IMR-90 (cell line): ENCODE data around the gene CDCP2. TPM values are rescaled to one million over a fixed set of nuclear protein-coding genes. Genes with fewer than 3 reads are reported as not detected.

Experiments used
- ATAC-seq: fragments of 200-7000 bp; cut with Tn5 transposase; 2 replicates; pipeline ENCODE4 v1.9.1; 2020; ENCODE audit warnings: low read depth, mild to moderate bottlenecking, moderate library complexity
- BruUV-seq: library from RNA; stranded (reverse); fragments of 400-500 nt; replicated peaks from 2 replicates; lab custom pipeline; 2021; lab: Mats Ljungman, UMichigan
- CTCF ChIA-PET: fragments of 300-600 bp; formaldehyde crosslinking; extraction: SDS; loops from one replicate; lab custom pipeline; 2021; ENCODE audit warnings: antibody characterized with exemption; lab: Yijun Ruan, JAX
- POLR2A ChIA-PET: fragments of 300-600 bp; sonication (Branson Sonifier 250); formaldehyde crosslinking; loops from one replicate; lab custom pipeline; 2022; ENCODE audit warnings: antibody characterized with exemption; ENCODE audit not compliant: unreplicated experiment; lab: Charles Lee
- DNase-seq: peaks from one replicate; pipeline ENCODE4 v3.0.0; 2013
- H2AFZ ChIP-seq: replicated peaks from 2 replicates; pipeline ENCODE3; 2013; ENCODE audit warnings: low read length, mild to moderate bottlenecking; ENCODE audit not compliant: poor library complexity
- H2AK5ac ChIP-seq: 2 replicates; pipeline ENCODE4 v1.6.1; 2013; ENCODE audit warnings: low read depth, low read length, inconsistent platforms
- H2AK9ac ChIP-seq: replicated peaks from 2 replicates; pipeline ENCODE3; 2013; ENCODE audit warnings: mild to moderate bottlenecking, low read depth, low read length, moderate library complexity; ENCODE audit not compliant: poor library complexity
- H2BK120ac ChIP-seq: 2 replicates; pipeline ENCODE4 v1.6.1; 2013; ENCODE audit warnings: low read depth, low read length, inconsistent platforms
- H2BK15ac ChIP-seq: 3 replicates; pipeline ENCODE4 v1.6.1; 2013; ENCODE audit warnings: low read depth, low read length, inconsistent platforms
- H2BK20ac ChIP-seq: 2 replicates; pipeline ENCODE4 v1.6.1; 2013; ENCODE audit warnings: low read depth, mild to moderate bottlenecking, inconsistent platforms, low read length, moderate library complexity
- H2BK5ac ChIP-seq: 2 replicates; pipeline ENCODE4 v1.6.1; 2013; ENCODE audit warnings: mild to moderate bottlenecking, low read depth, low read length, inconsistent platforms; ENCODE audit not compliant: poor library complexity, severe bottlenecking
- H3K14ac ChIP-seq: replicated peaks from 2 replicates; pipeline ENCODE4 v1.6.1; 2013; ENCODE audit warnings: low read depth, low read length, inconsistent platforms
- H3K18ac ChIP-seq: 2 replicates; pipeline ENCODE4 v1.6.1; 2013; ENCODE audit warnings: low read depth, low read length, control low read depth
- H3K23ac ChIP-seq: 2 replicates; pipeline ENCODE4 v1.6.1; 2013; ENCODE audit warnings: low read depth, low read length, inconsistent platforms
- H3K27ac ChIP-seq: 2 replicates; pipeline ENCODE4 v1.5.1; 2013; ENCODE audit warnings: mild to moderate bottlenecking, control low read depth, low read length; ENCODE audit not compliant: insufficient read depth
- H3K27me3 ChIP-seq: 2 replicates; pipeline ENCODE4 v1.6.1; 2013; ENCODE audit warnings: low read length; ENCODE audit not compliant: control insufficient read depth, insufficient read depth
- H3K36me3 ChIP-seq: 2 replicates; pipeline ENCODE4 v1.6.1; 2013; ENCODE audit warnings: low read length, mixed read lengths; ENCODE audit not compliant: control insufficient read depth, insufficient read depth
- H3K4ac ChIP-seq: 2 replicates; pipeline ENCODE4 v1.6.1; 2013; ENCODE audit warnings: low read depth, low read length, inconsistent platforms
- H3K4me1 ChIP-seq: 2 replicates; pipeline ENCODE4 v1.6.1; 2013; ENCODE audit warnings: low read length, mixed read lengths; ENCODE audit not compliant: control insufficient read depth, insufficient read depth
- H3K4me2 ChIP-seq: 2 replicates; pipeline ENCODE4 v1.6.1; 2013; ENCODE audit warnings: low read depth, mild to moderate bottlenecking, control low read depth, low read length, moderate library complexity
- H3K4me3 ChIP-seq: 2 replicates; pipeline ENCODE4 v1.5.1; 2013; ENCODE audit warnings: low read depth, mild to moderate bottlenecking, control low read depth, low read length, moderate library complexity; ENCODE audit not compliant: insufficient read depth
- H3K56ac ChIP-seq: 2 replicates; pipeline ENCODE4 v1.6.1; 2013; ENCODE audit warnings: low read length, inconsistent platforms; ENCODE audit not compliant: insufficient read depth; ENCODE audit errors: extremely low read depth
- H3K79me1 ChIP-seq, 2 experiments: 2 replicates each; pipeline ENCODE4 v1.6.1; 2013; ENCODE audit warnings: low read length in 2 of 2, inconsistent platforms in 1 of 2, low read depth in 1 of 2
- H3K9ac ChIP-seq: 2 replicates; pipeline ENCODE4 v1.6.1; 2013; ENCODE audit warnings: low read depth, low read length, control low read depth
- H3K9me1 ChIP-seq: 2 replicates; pipeline ENCODE4 v1.6.1; 2013; ENCODE audit warnings: low read length, inconsistent platforms; ENCODE audit not compliant: insufficient read depth
- H3K9me3 ChIP-seq: 2 replicates; pipeline ENCODE4 v1.6.1; 2013; ENCODE audit warnings: low read length; ENCODE audit not compliant: control insufficient read depth, insufficient read depth
- H4K20me1 ChIP-seq: 2 replicates; pipeline ENCODE4 v1.6.1; 2013; ENCODE audit warnings: low read length, inconsistent platforms; ENCODE audit not compliant: insufficient read depth
- H4K5ac ChIP-seq: 2 replicates; pipeline ENCODE4 v1.6.1; 2013; ENCODE audit warnings: mild to moderate bottlenecking, low read depth, low read length, control low read depth
- H4K8ac ChIP-seq, 2 experiments: 2 replicates each; pipeline ENCODE4 v1.6.1; 2013; ENCODE audit warnings: low read depth in 2 of 2, low read length in 2 of 2, control low read depth in 1 of 2, inconsistent platforms in 1 of 2
- H4K91ac ChIP-seq: 2 replicates; pipeline ENCODE4 v1.6.1; 2013; ENCODE audit warnings: low read depth, low read length, inconsistent platforms; ENCODE audit not compliant: insufficient read depth
- BHLHE40 ChIP-seq: fragments of 150-350 bp; IDR thresholded peaks from 2 replicates; pipeline ENCODE4 v1.6.1; 2016; ENCODE audit warnings: mild to moderate bottlenecking, low read depth, low read length
- FOS ChIP-seq: fragments of 150-350 bp; IDR thresholded peaks from 2 replicates; pipeline ENCODE4 v1.6.1; 2016; ENCODE audit warnings: low read depth, low read length
- MAZ ChIP-seq: IDR thresholded peaks from 2 replicates; pipeline ENCODE4 v1.6.1; 2012; ENCODE audit warnings: low read depth, mild to moderate bottlenecking, low read length, improper control_type of control experiment, moderate library complexity, borderline replicate concordance
- MXI1 ChIP-seq: IDR thresholded peaks from 2 replicates; pipeline ENCODE4 v1.6.1; 2012; ENCODE audit warnings: low read depth, mild to moderate bottlenecking, low read length, moderate library complexity, borderline replicate concordance
- POLR2A ChIP-seq: IDR thresholded peaks from 2 replicates; pipeline ENCODE4 v1.6.1; 2012; ENCODE audit warnings: mild to moderate bottlenecking, low read depth, low read length
- RAD21 ChIP-seq: IDR thresholded peaks from 2 replicates; pipeline ENCODE4 v1.6.1; 2012; ENCODE audit warnings: low read length, improper control_type of control experiment
- RFX5 ChIP-seq: IDR thresholded peaks from 2 replicates; pipeline ENCODE4 v1.8.0; 2012; ENCODE audit warnings: low read depth, mild to moderate bottlenecking, low read length, moderate library complexity
- SMC3 ChIP-seq: fragments of 150-350 bp; IDR thresholded peaks from 2 replicates; pipeline ENCODE4 v1.6.1; 2016; ENCODE audit warnings: low read depth, mild to moderate bottlenecking, antibody characterized with exemption, low read length, moderate library complexity
- WGBS, 2 experiments: methylation state at CpG; one replicate each; pipeline versions ENCODE4 v1.1.5 to v1.1.7; 2013; ENCODE audit warnings: missing lambda C conversion rate in 2 of 2; ENCODE audit not compliant: insufficient read length in 1 of 2; ENCODE audit errors: extremely low coverage in 2 of 2; 5-methylcytosine and 5-hydroxymethylcytosine counted together
- dilution Hi-C: fragments of 300-500 bp; cut with HindIII; formaldehyde crosslinking; loops from one replicate; pipeline ENCODE4 v1.14.3; 2018; ENCODE audit warnings: low sequenced_read_pairs; ENCODE audit not compliant: unreplicated experiment
- in situ Hi-C: fragments of 300-500 bp; cut with MboI; formaldehyde crosslinking; loops from 3 replicates; pipeline ENCODE4 v1.14.3; 2019; ENCODE audit warnings: low sequenced_read_pairs, inconsistent platforms, mixed read lengths
- intact Hi-C: fragments of 100-400 bp; cut with micrococcal nuclease; formaldehyde crosslinking; loops from 2 replicates; pipeline ENCODE4 v1.10.0; 2022
- polyA plus RNA-seq, 3 experiments: library from polyadenylated mRNA; depleted of rRNA; stranded (reverse); fragments of >200 nt; gene quantifications; 2 replicates each; pipeline ENCODE4 v1.2.3, GENCODE V29; 2012; ENCODE audit warnings: low replicate concordance in 1 of 3
- total RNA-seq: library from RNA; depleted of rRNA; stranded (reverse); fragments of >200 nt; gene quantifications from 2 replicates; pipeline ENCODE4 v1.2.3, GENCODE V29; 2012

CDCP2 gene
- total and polyA plus RNA-seq, 2 of the 4 experiments (the other 2 are of a cell fraction), result not detected

DNA sequence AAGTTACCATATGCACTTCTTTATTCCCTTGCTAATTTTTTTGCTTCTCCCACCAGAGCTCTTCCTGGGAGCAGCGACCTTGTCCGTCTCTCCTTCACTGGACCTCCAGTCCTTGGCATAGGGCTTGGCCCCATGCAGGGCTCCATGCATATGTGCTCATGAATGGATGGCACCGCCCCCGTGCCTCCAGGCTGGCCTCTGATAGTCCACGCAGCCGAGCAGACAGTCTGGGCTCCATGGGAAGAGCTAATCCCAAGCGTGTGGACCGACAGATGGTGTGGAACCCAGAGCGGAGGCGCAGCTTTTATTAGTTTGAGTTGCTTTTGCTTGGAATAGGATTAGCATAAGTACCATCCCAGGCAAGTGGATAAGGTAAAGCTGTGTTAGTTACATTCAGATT, 41.8 kb downstream of the CDCP2 start:
- H2AK9ac ChIP-seq, result no peak overlapping the region
- H3K4me3 ChIP-seq, result no peak overlapping the region
- H3K9ac ChIP-seq, result no peak overlapping the region
- in situ Hi-C loops, result no loop called here
- ChIA-PET CTCF (interaction anchor here (1.1 kb wide), 1 partner anchor 21 kb away, joined by 3 read pairs; no protein-coding TSS in a partner anchor), POLR2A (no interaction called here)
- H3K14ac ChIP-seq, result no peak overlapping the region
- H2AFZ ChIP-seq, result no peak overlapping the region
- H3K9me1 ChIP-seq, result no peaks in the 10 kb centered on the region; the same call in 1 of the 2 replicates
- H4K5ac ChIP-seq, result no peak overlapping the region
- H3K4me2 ChIP-seq, result no peak overlapping the region
- H2BK120ac ChIP-seq, result no peak overlapping the region
- H3K9me3 ChIP-seq, result no peaks in the 10 kb centered on the region
- H2BK5ac ChIP-seq, result no peak overlapping the region
- H3K4ac ChIP-seq, result no peak overlapping the region
- intact Hi-C loops, result no loop called here
- ATAC-seq, result no peak
- DNase-seq, result no peak
- no peak overlapping the region for H2BK20ac ChIP-seq
- dilution Hi-C loops, result no loop called here
- no peaks in the 10 kb centered on the region for H3K36me3 ChIP-seq
- WGBS, 2 experiments, result 87% methylated on average over 5 of the region's 10 CpGs; no CpG with 5 or more reads in 1 of the 2 experiments
- no peak overlapping the region for H4K8ac ChIP-seq
- H3K56ac ChIP-seq, result no peak overlapping the region
- H2BK15ac ChIP-seq, result no peak overlapping the region
- no peak overlapping the region for H4K91ac ChIP-seq
- H3K79me1 ChIP-seq, result no peaks in the 10 kb centered on the region
- no peak overlapping the region for H2AK5ac ChIP-seq
- BruUV-seq, result no TSS peak
- H3K27ac ChIP-seq, result no peak overlapping the region
- H3K23ac ChIP-seq, result no peak overlapping the region
- H3K27me3 ChIP-seq, result no peaks in the 10 kb centered on the region; the same call in 1 of the 2 replicates
- H3K18ac ChIP-seq, result no peak overlapping the region
- TF ChIP-seq MAZ (no peak), POLR2A (no peak), BHLHE40 (no peak), MXI1 (no peak), FOS (no peak), RFX5 (no peak), RAD21 (no peak), SMC3 (no peak)
- peaks cover 4% of the 10 kb centered on the region; the same call in 1 of the 2 replicates for H3K4me1 ChIP-seq
- no peaks in the 10 kb centered on the region for H4K20me1 ChIP-seq
